Muscle of arm (tissue), 12 donors: Measurements from ENCODE around the gene RIPOR1. TPM values are rescaled to one million over a fixed set of nuclear protein-coding genes. Genes with fewer than 3 reads are reported as not detected.
A peak's percentile ranks its signal among the peaks of the same experiment; 100 is the strongest.

ENCODE experiments used
- DNase-seq: peaks from one replicate; pipeline ENCODE4 v3.0.0-alpha.2; 2013
- polyA plus RNA-seq, 12 donors: library from polyadenylated mRNA; unstranded; fragments of 120-200 nt; gene quantifications; one replicate each; pipeline ENCODE4 v1.2.1, GENCODE V29; 2013; ENCODE audit not compliant: insufficient read length in 12 of 12

The RIPOR1 gene
- polyA plus RNA-seq, 12 donors = 31.1 to 91.9 (median 47.9) TPM; not detected in 1

DNA sequence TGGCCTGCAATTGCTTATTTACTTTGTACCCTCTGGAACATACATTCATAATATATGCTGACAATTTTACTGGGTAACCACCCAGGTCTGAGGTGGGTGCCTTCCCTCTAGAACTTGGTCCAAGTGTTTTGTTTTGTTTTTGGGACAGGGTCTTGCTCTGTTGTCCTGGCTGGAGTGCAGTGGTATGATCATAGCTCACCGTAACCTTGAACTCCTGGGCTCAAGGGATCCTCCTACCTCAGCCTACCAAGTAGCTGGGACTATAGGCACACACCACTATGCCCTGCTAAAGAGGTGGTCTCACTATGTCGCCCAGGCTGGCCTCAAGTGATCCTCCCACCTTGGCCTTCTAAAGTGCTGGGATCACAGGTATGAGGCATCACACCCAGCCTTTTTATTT is 22.5 kb downstream of the RIPOR1 start:
- no peak for DNase-seq

DNA sequence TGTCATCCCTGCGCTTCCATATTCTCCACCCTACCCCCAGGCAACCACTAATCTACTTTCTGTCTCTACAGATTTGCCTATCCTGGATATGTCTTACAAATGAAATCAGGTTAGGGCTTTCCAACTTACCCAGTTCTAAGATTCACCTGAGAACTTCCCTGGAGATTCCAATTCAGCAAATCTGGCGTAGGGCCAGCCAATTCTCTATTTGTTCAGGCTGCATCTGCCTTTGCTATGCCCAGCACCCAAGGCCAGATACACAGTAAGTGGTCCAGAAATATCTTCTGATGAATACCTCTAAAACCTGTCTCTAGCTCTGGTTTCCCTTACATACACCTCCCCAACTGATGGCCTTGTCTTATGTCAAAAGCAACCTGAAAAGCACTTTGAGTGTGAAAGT is 23.3 kb downstream of the RIPOR1 start:
- no peak for DNase-seq

DNA sequence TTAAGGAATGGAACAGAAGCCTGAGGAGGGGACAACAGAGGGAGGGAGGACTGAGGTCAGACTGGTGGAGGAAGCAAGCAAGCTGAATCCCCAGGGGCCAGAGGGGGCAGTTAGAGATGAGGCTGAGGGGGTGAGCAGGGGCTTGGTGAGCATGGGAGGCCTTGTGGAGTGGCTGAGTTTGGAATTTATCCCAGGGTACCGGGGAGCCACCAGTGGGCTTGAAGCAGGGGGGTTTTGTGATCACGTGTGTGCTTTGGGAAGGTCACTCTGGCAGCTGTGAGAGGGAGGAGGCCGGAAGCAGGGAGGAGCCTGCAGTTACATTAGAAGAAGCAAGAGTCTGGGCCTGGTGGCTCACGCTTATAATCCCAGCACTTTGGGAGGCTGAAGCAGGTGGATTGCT is 23.8 kb downstream of the RIPOR1 start:
- DNase-seq = no peak

DNA sequence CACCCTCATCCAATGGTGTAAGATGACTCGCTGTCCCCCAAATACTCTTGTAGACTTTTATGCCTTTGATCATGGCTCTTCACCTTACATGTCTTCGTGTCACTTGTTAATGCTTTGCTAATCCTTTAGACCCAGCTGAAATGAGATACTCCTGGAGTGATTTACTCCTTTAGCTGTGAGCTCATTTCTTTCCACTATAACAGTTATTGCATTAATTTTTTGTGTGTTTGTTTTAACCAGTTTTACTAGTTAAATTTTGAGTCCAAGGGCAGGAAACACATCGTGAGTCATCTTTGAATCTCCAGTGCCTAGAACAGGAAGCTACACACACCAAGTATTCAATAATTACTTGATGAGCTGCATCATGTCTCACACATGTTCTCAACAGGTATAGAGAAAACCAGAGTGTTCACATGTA is 27.2 kb downstream of the RIPOR1 start:
- no peak for DNase-seq

DNA sequence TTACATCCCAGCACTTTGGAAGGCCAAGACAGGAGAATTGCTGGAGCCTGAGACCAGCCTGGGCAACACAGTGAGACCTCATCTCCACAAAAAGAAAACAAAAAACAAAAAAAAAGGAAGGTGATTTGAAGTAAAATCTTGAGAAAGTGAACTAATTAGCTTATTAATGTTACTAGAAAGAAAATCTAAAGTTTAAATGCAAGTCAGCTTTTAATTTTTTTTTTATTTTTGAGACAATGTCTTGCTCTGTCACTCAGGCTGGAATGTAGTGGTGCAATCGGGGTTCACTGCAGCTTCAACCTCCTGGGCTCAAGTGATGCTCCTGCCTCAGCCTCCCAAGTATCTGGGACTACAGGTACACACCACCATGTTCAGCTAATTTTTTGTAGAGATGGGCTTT is 30.2 kb downstream of the RIPOR1 start:
- no peak for DNase-seq

DNA sequence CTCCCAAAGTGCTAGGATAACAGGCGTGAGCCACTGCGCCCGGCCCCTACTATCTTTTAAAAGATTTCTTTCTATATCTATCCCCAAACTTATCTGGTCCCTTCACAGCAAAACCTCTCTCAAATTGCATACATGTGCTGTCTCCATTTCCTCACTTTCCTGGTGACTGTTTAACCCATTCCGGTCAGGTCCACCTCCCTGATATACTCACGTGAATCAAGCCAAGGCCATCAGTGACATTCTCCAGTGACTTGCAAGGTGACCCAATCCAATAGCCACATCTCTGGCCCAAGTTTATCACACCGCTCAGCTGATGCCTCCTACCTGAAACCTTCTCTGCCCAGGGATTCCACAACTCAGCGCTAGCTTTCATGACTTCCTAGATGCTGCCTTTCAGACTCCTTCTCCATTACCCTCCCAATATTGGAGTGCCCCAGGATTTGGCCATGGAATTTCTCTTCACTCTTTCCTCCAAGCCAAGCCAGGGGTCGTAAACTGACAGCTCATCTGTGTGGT is 32.3 kb downstream of the RIPOR1 start:
- DNase-seq = no peak

DNA sequence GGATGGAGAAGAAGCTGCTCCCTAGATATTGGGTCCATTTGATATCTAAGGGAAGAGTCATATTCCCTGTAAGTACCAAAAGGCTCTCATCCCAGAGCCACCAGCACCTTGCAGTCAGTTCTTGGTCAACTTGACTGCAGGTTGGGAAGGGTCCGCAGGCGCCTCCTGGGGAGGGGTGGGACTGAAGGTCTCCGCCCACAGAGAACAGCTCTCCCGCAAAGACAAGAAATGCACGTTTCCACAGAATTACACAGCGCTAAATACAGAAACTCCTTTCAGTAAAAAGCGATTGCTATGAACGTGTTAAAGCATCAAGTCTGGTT is 32.8 kb downstream of the RIPOR1 start:
- no peak for DNase-seq

DNA sequence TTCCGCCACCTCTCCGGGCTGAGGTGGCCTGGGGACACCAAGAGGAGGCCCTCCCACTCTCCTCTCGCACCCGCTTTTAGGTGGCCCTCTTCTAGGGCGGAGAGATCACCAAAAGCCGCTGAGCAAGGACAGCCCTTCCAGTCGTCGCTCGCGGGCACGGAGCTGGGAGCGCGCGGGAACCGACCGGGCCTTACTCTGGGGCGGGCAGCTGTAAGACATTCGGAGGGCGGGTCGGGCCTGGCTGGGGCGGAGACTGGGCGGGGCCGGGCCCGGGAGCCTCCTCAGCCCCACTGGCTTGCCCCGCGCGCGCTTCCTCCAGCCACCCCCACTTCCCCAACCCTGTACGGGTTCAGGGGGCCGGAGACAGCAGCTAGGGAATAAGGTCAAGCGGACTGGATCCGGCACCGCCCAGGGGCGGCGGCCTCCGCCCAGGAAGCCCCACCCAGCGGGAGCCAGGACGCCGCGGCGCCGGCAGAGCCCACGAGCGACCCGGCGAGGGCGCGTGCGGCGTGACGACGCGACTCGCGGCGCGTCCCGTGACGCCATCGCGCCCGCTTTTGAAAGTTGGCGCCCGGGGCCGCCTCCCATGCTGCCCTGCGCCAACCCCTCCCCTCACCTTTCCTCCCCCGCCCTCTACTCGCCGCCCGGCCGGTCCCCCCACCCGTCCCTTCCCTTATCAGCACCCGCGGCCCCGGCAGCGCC is 33.3 kb downstream of the RIPOR1 start:
- DNase-seq = peak; percentile 95

DNA sequence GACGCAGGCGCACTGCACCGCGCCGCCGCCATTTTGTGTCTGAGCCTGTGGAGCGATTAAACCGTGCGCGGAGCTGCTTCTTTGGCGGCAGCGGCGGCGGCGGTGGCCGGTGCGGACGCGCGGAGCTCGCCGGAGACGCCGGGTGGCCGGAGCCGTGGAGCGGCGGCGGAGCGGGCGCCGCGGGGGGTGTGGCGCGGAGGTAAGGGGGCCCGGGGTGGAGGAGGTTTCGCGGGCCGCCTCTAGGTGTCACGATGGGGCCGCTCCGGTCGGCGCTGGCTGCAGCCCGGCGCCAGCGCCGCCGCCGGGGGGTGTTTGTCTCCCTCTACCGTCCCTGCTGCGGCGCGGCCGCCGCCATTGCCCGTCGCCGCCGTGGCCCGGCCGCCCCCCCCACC is 33.9 kb downstream of the RIPOR1 start, which contains the start of gene CTCF:
Gene CTCF (plus strand): TSS at position 1 of the 392 bp plus-strand sequence. CDS start 48,307 bp downstream, outside the sequence.
- peak; percentile 78 for DNase-seq

DNA sequence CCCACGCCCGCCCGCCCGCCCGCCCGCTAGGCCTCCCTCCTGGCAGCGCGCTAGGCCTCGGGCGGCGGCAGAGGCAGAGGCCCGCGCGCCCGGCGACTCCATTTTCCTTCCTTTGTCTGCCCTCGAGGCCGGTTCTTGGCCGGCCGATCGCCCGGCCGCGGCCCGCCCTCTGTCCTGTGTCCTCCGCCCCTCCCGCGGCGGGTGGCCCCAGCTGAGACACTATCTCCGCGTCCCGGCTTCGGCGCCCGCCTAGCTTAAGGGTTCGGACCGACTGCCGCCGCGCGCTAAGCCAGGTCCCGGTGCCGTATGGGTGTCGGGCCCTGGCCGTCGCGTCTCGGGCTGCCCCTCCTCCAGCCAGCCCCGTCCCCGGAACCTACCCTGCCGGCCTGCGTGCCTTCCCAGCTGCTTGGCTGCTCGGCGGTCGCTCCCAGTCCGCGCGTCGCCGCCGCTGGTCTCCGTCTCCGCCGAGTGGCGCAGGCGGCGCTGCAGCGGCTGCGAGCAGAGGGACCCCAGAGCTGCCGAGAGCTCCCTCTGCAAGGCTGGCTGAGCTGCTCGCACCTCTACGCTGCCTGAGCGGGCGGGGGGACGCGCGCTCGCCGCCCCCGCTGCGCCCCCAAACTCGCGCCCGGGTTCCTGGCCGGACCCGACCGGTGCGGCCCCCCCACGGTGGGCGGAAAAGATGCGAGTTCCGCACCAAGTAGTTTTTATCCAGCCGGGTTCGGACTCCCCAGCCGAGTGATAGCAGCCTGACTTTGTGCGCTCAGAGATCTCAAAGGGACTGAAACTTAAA is 34.5 kb downstream of the RIPOR1 start:
- DNase-seq = peak; percentile 53

DNA sequence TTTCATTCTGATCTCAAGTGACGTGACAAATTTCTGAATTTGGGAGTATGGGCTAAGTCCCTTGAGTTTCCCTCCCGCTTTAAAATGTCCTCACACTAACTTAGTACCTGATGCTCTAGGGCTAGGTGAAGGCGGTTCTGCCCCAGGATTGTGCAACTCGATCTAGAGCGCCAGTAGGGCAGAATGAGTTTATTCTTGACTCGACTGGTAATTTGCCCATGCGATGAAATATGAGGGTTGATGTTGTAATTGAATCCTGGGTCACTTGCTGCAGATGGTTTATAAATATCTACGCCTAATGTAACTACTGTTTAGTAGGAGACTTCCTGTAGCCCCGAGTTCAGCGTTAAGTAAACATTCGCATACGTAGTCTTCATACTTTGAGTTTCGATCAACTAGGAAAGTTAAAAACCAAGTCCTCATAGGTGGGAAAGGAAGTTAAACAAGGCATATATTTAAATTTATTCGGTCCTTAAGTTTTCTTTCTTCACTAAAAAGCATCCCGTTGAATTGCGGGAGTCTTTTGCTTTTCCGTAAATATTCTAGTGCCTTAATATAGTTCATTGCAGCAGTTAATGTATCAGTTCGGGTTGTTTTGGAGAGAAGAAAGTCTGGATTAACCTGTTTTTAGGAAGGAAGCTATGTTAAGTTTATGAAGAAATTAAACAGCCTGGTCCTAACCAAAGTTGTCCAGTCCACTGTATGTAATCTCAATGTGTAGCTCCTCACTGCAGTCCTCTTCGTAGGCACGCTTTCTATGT is 35.3 kb downstream of the RIPOR1 start:
- peak; percentile 40 for DNase-seq

DNA sequence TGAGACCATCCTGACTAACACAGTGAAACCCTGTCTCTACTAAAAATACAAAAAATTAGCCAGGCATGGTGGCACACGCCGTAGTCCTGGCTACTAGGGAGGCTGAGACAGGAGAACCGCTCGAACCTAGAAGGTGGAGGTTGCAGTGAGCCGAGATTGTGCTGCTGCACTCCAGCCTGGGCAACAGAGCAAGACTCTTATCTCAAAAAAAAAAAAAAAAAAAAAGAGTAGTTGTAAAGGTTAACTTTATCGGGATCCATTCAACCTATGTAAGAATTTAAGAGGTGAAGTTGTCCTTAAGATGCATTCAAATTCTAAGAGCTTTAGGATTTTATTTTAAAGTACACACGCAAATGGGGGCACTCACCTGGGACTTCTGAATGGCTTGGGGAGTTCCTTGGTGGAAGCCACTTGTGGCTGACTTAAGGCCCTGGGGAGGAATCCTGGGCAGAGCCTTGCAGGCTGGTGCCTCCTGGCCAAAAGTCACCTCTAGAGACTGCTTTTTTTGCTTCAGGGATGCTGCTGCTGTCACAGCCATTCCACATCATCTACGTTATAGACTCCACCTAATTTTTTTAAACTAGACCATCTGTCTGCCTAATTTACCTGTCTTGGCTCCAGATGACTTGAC is 37.0 kb downstream of the RIPOR1 start:
- no peak for DNase-seq

DNA sequence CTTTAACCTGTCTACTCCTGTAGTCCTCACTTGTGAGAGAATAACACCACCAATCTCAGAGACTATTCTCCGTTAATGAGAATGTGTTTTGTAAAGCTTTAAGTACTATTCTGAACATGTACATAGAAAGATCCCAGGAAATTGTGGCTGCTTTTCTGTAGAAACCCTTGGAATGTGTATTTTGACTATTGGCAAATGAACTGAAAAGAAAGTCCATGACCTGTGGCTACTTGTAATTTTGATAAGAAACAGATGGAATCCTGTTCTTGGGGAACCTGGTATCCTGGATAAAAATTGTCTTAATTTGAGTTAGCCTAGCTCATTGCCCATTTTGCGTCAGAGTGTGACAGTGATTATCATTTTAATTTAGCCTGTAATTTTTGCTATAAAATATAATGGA is 42.8 kb downstream of the RIPOR1 start:
- DNase-seq = no peak

DNA sequence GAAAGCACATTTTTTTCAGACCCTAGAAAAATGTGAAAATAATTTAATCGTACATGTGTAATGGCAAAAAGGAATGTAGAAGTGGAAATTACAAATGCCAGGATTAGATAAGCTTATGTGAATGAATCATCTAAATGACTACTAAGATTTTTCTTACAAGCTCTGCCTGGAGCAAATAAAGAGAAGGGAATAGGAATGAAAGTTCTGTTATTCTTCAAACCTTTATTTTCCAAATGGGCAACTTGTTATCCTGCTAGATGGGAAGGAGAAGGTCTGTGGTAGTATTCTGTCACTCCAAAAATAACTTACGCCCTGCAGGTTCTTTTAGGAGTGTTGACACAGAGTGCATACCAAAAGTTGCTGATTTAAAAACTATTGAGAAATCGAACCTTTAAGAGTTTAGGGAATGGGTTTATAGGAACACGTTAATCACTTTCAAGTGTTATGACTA is 43.4 kb downstream of the RIPOR1 start:
- DNase-seq = no peak

DNA sequence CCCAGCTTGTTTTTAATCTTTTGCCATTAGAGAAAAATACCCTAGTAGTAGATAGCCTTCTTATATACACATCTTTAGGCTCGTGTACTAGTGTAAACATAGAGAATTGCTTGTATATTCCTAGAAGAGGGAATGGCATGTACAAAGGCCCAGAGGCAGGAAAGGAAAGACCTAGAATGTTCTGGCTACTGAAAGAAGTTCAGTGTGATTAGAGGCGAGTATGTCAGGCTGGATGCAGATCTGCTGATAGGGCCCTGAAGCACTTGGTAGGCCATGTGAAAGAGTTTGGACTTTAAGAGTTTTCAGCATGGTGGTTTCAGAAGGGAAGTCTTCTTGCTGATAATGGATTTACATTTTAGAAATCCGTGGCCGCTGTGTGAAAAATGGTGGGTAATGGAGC is 51.1 kb downstream of the RIPOR1 start:
- DNase-seq = no peak

DNA sequence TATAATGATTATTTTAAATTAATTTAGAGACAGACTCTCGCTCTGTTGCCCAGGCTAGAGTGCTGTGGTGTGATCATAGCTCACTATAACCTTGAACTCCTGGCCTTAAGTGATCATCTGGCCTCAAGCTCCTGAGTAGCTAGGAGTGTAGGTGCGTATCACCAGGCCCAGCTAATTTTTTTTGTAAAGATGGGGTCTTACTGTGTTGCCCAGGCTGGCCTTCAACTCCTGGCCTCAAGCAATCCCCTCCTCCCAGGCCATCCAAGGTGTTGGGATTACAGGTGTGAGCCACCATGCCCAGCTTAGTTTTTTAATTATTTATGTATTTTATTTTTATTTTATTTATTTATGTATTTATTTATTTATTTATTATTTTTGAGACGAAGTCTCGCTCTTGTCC is 51.6 kb downstream of the RIPOR1 start:
- no peak for DNase-seq

DNA sequence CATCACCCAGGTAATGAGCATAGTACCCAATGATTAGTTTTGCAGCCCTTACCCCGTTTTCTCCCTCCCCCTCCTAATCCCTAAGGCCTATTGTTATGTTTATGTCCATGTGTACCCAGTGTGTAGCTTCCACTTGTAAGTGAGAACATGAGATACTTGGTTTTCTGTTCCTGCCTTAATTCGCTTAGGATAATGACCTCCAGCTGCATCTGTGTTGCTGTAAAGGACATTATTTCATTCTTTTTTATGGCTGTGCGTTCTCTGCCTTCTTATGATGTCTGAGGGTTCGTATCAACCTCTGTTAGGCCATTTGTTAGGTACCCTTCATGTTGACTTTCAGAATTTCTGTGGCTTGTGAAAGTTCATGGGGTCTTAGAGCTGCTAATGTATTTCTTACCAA is 64.7 kb downstream of the RIPOR1 start:
- no peak for DNase-seq

DNA sequence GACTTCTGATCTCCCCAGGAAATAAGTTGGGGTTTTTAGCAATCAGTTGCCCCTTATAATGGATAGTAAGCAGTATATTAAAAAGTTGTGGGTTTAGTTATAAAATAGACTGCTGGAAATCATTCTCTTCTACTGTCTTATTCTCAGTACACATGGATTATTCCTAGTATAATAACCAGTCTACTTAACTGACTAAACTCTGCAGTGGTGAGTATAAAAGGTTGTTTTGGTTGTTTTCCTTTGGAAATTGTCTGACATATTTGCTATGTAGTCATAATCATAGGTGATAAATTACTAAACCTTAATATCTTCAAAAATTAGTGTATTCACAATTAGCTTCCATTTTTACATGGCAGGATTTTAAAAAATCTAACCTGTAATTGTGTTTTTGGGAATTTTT is 65.1 kb downstream of the RIPOR1 start:
- no peak for DNase-seq

DNA sequence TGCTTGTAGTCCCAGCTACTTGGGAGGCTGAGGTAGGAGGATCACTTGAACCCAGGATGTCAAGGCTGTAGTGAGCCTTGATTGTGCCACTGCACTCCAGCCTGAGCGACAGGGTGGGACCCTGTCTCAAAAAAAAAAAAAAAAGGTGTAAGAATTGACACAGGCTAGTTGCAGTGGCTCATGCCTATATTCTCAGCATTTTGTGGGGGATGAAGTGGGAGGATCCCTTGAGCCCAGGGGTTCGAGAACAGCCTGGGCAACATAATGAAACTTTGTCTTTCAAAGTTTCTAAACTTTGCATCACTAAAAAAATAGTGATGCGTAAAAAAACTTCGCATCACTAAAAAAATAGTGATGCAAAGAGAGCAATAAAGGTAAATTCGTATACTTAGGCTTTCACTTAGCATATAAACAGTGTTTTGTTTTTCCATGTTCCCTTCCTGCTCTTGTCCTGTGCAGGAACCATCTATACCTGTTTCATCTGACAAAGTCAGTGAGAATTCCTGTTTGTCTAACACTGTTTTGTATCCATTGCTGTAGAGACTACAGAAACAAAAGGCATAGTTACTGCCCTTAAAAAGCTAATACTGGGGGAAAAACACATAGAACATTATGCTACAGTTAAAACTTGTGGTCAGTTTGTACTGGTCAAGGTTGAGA is 65.8 kb downstream of the RIPOR1 start:
- no peak for DNase-seq

DNA sequence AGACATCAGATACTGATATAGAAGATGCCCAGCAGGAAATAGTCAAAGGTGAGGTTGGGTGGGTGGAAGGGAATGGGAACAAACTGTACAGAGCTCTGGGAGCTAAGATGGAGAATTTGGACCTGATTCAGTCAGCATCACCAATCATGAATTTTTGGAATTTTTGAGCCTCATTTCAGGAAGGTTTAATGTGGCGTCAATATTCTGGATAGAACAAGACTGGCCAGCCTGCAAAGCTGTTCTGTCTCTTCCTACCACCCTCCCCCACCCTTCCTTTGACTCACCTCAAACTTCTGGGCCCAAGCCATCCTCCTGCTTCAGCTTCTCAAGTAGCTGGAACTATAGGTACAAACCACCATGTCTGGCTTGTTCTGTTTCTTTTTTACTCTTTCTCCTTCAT is 66.3 kb downstream of the RIPOR1 start:
- no peak for DNase-seq
